HuH-7 (cell line): ENCODE measurements around the gene DYNC1I1.

Source experiments
- DNase-seq: peaks from one replicate; pipeline ENCODE4 v3.0.0; 2011; ENCODE audit warnings: low spot score

DYNC1I1 gene

DNA sequence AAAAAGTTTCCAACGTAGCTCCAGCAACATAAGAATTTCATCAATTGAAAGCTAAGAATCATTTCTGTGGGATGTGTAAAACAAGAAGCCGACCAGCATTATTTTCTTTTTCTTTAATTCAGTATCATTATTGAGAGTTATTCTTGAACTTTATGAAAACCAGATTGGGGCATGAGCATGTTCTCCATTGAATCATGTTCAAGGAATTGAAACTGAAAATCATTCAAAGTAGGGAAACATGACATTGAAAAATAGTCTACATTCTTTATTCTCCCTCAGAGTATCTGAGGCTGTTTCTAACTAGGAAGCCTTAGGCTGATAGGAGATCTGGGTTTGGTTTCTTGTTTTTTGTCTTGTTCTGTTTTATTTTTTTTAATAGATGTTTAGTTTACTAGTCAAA is 253.7 kb downstream of the DYNC1I1 start:
- DNase-seq = no peak

DNA sequence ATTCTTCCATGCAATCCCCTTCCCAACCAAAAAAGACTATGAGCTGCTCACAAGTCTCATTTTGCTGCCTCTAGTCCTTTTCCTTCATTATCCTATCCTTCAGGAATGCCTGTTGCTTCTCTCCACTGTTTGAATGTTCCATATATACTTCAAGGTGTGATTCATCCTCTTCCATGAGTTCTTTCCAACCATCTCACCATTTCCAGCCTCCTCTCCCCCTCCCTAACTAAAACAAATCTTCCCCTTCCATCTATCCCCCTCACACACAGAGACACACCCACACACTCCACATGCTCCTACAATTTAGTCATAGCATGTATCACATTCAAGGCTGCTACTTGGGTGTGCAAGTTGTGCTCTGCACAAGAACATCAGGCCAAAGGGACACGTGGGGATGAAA is 254.3 kb downstream of the DYNC1I1 start:
- DNase-seq = no peak

DNA sequence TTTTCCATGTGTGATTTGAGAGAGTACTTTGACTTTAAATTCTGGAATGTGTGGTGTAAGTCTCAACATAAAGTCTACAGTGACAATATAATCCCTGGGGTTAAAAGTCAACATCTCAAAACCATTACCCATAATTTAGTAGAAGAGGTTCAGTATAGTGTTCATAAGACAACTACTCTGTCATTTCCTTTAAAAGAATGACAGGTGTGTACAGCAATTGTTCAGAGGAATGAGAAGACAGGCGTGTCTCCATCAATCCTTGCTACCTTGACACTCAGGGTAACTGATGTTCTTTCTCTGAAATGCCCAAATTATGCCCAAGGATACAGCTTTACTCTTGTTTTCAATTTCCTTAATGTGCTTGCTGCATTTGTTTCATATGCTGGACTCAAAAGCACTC is 256.4 kb downstream of the DYNC1I1 start:
- no peak for DNase-seq

DNA sequence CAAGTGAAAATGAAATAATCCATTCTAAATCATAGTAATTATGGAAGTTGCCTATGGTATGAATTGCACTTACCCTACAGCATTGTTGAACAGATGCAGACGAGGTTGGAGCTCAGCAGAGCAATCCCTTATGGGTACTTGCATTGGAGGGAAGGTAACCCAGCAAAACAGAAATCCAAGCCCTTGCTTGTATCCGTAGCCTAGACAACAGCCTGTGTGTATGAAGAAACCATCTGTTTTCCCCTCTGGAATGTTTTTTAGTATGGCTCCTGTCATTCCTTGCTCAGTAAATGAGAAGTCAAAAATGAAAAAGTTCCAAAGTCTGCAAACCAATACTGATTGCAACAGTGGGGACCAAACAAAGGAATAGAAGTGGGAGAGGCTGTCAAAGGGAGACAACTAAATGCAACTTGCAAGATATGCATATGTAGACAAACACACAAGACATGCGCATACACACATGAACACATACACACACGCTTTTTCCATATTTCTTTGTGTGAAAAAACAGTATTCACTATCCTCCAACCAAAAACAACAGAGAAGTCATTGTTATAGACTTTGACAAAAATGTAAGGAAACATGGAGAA is 260.8 kb downstream of the DYNC1I1 start:
- DNase-seq = no peak

DNA sequence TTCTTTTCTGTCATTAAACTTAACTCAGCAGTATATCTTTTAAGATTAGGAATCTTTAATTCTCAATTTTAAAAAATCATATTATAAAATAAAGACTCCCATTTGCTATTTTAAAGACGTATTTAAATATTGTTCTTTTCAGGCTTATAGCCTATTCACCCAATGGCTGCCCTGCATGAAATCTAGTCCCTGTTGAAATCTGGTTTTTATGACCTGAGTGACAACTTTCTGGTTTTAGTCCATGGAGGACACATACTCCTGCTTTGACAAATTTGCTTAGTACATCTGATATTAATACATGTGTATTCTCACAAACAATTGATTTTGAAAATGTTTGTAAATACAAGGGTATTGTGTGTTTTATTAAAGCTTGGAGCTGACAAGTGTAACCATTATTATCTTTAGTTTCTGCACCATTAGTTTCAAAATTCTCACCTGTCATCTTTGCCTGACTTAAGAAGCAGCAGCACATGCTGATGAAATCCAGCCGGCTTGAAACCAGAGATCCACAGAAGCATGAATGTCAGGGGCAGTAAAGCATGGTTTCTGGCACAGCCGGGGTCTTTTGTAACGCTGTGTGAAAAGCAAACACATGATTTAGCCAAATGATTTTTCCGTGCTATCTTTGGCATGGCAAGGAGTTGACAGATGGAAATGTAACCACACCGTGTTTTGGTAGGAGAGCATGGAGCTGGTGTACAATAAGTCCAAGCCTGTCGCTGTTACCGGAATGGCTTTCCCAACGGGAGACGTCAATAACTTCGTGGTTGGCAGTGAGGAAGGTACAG is 262.8 kb downstream of the DYNC1I1 start:
- no peak for DNase-seq

DNA sequence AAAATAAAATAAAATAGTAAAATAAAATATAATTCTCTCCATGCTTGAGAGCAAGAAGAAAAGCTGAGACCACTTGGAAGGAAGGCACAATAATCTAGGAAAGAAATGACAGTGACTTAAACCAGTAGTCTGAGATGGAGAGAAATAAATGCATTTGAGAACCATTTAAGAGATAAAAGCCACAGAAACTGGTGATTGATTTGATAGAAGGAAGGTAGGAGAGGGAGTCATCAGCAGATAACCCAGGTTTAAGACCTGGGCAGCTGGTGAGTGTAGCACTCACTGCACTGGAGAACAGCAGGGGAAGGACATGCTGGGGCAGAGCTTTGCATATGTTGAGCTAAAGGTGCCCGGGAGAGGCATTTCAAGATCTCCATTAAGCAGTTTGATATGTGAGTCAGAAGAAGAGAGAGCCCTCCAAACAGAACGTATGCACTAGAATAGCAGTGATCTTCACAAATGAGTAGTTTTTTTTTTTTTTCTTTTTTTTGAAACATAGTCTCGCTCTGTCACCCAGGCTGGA is 268.0 kb downstream of the DYNC1I1 start:
- no peak for DNase-seq

DNA sequence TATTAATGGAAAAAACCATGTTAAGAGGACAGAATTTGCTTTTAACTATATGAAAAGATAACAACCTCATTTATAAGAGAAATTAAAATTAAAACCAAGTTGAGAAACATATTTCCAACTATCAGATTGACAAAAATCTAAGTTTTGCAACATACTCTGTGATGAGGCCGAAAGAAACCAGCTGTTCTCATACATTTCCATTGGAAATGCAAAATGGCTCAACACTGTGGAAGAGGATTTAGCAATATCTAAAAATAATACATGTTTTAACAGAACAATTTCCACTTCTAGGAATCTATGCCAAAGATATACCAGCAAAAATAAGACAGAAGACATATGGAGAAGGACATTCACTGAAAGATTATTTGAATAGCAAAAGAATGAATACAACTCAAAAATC is 268.8 kb downstream of the DYNC1I1 start:
- DNase-seq = no peak

DNA sequence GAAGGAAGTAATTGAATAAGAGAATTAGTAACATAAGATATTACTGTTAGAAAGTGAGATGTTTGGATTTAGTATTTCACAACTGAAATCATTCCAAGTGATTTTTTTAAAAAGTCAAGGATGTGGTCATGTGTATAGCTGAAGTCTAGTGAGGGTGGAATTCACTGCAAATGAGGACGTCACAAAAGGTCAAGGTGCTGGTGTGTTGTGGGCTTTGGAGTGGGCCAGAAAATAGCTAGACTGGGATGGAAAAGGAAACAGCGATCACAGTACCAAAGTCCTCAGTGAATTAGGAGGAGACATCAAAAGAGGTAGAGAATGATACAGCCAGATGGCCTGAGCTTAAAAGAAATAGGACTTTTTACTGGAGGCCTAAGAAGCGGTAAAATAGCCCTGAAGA is 272.8 kb downstream of the DYNC1I1 start:
- DNase-seq = no peak

DNA sequence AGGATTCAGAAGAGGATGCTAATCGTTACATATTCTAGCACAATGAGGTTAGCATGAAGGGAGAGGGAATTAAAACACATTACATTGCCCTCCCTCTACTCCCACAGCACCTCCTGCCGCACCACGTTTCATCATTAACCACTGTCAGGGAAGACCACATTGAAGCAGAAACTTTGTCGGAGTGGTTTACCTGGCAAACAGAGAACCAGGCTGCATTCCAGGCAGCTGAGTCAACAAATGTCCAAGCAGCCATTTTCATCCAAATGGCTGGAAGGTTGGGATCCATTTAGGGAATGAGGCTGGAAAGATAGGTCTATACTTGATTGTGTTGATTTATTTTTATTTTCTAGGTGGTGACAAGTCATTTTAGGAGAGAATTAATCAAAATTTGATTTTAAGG is 273.6 kb downstream of the DYNC1I1 start:
- DNase-seq = no peak

DNA sequence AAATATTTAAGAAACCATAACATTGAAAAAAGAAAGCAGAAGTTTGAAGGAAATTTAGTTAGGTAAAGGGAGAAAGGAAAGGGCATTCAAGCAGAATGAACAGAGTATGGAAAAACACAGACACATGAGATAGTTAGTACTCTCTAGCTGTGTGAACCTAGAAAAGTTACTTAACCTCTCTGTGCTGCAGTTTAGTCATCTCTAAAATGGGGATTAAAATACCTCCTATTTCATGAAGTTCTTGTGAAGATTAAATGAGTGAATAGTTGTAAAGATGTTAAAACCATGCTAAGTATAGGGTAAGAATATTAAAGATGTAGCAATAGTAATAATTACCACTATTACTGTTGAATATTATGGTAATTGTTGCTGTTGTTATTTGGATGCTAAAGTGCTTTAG is 279.9 kb downstream of the DYNC1I1 start:
- no peak for DNase-seq

DNA sequence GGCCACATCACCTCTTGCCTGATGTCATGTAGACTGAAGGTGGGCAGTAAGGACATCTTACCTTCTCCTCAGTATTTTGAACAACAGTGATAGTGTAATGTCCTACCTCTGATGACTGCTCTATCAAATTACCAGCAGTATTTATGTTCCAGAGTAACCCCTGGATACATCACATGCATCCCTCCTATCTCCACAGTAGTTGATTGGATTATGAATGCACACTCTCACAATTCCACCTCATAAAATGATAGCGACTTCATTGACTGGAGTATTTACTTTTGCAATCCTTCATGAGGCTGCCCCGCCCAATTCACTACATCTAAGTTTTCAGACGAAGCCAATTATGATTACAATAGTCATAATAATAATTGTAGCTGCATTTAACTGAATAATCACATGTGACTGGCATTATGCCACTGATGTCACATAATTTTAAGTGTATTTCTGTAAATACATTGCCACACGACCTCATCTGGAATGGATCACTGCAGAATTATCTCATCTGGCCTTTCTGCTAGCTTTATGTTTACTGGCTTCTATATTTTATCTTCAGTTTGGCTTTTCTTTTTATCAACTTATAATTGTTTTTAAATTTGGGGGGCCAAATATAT is 280.6 kb downstream of the DYNC1I1 start:
- DNase-seq = no peak

DNA sequence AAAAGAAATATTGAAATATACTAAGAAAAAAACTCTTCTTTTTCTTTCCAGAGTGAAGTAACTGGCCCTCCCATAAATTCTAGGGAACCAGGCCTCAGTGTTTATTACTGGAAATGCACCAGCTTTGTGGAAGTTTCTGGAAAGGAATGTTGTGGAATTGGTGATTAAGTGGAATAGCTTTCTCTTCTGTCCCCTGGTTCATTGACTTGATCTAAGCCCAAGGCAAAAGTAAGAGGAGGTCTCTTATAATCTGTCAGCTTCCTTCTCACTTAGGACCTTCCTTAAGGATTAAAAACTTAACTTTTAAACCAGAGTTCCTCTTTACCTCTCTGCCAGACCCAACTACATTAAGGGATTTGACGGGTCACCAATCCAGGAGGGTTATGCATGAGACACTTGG is 283.4 kb downstream of the DYNC1I1 start:
- DNase-seq = no peak

DNA sequence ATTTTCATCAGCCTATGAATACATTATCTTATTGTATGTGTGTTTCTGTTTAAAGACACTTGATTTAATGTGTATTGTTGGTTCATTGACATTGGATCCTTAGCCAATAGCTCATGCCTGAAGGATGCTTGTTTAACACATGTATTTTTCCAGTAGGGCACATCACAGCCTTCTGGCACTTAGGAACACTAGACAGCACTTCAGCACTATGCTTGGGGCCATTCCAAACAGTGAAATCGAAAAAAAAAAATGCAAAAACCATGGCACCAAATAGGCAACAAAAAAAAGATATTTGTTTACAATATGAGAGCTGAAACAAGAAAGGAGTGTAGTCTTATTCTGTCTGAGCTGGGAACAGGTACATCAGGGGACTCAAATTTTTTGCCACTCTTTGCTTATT is 286.7 kb downstream of the DYNC1I1 start:
- no peak for DNase-seq

DNA sequence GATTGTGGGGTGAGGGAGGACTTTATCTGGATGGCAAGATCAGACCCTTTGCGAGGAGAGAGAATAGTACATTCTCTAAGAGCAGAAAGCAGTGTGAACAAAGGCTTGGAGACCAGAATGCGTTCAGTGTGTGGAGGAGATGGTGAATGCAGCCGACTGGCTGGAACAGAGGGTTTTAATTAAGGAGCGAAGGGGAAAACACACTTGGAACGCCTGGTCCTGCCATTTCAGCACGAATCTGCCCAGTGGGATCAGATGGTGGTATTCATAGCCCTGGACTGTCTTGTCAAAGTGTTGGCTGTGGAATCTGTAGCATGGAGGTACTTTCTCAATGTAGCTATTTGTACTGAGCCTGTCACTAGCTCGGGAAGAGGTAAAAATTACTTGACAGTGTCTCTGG is 288.7 kb downstream of the DYNC1I1 start:
- no peak for DNase-seq

DNA sequence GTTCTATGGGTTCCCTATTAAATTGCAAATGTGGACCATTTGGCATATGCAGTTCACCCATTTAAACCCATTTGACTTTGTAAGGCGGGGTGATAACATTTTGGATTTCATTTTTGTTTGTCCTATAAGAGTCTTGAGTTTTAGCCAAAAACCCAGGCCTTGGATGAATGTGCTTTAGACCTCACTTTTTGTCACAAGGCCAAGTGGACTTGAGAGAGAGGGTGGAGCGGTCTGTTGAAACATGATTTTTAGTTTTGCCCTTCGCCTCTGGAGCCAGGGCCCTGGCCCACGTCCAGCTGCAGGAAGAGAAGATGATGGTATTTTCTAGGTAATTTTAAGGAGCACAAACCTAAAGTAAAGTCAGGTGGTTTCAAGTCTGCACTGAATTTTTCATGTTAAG is 289.5 kb downstream of the DYNC1I1 start:
- no peak for DNase-seq

DNA sequence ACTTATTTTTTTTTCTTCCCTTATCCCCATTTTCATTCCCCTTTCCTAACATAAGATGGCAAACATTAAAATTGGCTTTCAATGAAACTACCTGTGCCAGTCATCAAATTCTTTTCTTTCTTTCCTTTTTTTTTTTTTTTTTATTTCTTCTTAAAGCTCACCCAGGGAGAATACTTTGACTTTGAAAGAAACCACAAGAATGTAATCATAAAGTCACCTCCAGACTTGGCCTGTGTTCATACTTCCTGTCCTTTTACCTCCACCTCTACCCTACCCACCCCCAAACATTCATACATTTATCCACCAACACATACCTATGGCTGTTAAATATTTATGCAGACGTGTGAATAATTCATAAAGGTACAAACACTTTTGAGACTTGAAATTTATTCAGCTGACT is 295.0 kb downstream of the DYNC1I1 start:
- DNase-seq = peak; percentile 19

DNA sequence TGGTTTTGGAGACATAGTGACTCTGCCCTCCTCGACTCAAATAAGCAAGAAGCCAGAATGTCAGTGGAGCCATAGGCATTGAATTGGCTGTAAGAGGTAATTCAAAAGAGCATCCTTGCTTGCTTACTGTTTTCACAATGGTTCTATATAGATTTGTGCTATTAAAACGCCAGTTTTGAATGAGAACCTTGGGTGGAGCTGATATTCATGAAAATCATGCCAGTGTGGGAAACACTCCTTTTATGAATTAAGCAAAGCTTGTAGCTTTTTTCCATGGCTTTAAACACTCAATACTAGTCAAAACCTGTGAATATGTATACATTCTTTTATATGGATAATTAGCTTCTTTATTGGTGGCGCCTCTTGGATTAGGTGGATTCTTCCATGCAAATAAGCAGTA is 297.0 kb downstream of the DYNC1I1 start:
- no peak for DNase-seq

DNA sequence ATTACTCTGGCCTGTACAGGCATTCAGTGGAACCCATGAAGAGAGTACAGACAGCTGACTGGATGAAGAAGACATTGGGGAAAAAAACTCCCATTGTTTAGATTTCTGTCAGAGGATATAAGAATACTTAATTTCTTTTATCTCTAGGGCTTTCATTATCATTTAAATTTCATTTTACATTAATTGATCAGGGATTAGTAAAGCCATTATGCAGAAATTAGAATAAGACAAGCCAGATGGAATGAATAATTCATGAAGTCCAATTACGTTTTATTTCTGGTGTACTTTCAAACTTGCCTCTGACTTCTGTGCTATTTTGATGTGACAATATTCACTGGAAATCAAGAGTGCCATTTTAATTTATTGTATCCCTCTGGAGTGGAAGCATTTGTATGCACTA is 302.5 kb downstream of the DYNC1I1 start:
- no peak for DNase-seq

DNA sequence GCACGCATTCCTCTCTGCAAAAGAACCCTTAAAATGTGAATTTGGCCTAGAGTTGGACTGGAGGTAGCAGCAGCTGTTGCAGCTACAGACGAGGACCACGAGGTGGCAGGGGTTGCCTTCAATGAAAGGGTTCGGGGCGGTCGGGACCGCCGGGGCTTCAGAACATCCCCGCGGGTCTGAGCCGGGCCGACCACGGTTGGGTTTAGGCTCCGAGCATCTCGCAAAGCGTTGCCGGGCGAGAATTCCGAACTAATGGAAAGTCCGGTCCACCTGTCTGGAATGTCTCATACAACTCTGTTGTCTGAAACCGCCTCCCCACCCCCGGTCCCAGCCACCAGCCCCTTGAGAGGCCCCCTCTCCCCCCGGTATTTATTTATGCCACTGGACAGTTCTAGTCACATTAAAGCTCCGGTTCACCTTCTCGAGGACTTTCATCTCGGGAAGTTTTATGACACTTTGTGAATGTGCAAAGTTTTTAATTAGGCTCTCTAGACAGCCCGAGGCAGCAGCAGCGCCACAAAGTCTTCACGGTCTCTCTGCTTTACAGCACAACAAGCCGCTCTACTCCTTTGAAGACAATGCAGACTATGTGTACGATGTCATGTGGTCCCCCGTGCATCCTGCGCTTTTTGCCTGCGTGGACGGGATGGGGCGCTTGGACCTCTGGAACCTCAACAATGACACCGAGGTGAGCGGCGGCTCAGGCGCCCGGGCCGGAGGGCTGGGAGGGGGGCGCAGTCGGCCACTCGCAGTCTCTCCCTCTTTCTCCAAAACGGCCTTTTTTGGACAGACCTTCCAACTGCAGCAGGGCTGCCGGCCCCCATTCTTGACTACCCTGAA is 303.4 kb downstream of the DYNC1I1 start:
- DNase-seq = peak; percentile 56

DNA sequence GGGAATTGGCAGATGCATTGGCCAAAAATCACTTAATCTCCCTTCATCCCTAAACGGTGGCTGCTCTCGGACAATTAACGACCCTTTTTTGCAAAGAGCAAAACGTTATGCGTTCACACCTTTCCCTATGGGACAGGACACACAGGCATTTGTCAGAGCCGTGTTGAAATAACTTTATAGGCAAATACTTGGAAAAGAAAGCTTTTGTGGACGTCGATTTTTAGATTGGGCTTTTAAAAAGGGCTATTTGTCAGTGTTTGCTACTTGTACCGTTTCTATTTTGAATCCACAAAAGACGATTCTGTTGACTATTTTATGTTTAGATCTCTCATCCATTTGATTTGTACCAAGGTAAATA is 304.0 kb downstream of the DYNC1I1 start:
- no peak for DNase-seq

DNA sequence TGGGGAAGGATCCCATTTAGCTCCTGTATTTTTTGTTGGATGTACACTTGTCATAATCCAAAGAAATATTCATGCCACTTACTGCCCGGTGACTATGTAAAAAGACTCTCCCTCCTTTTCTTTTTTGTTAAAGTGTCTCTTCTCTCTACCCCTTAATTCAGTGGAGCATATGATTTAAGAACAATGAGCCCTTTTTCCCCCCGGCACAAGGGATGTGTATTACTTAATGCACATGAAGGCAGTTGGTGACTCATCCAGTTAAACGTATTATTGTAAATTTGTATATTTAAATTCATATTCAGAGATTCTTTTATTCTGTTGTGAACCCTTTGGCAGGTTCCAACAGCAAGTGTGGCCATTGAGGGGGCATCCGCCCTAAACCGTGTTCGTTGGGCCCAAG is 307.7 kb downstream of the DYNC1I1 start:
- DNase-seq = no peak

DNA sequence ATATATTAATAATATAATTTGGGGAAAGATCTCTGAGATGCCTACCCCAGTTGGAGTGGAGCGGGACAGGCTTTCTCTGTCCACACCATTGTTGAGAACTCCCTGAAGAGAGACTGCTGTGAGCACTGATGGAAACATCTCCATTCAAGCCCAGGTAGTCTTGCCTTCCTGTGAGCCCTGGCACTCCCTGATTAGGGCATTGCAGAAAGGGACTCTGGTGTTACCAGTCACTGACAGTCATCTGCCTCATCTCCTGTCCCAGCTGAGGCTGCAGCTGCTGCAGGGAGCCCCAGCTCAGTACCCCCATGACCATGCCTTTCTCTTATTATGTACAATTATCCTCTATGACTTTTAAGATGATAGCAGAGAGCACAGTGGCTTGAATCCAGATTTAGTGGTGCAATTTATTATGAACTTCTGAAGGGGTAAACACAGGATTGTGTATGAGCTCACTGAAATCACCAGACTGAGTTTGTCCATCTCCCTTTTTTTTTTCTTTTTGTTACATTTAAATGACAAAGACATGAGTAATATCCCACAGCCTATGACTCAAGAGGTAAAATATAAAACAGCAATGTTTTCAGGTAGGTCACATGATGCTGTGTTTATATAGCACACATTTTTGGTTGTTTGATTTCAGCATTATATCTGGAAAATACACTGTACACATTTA is 312.7 kb downstream of the DYNC1I1 start:
- no peak for DNase-seq
